ENCODE data around the gene FOXL1.

FOXL1 gene

GRCh38 chr16:86631444-86631843 lies 53.1 kb downstream of the FOXL1 start:
- DNase-seq (ENCODE audit: low read depth in 2 of 2): no peak

Measured in stimulated activated CD4-positive, alpha-beta T cell treated with anti-CD3 and anti-CD28 coated beads, Interleukin-1b, Interleukin-23, amount 100 ng/mL, for 1 hour (primary cell).